ENCODE data around the gene BCS1L.

Gene BCS1L

GRCh38 chr2:218662377-218662776 lies 2.9 kb downstream of the BCS1L start:
- DNase-seq (ENCODE audit: low read depth), result no peak

- no peak for DNase-seq (ENCODE audit: low read depth)
Measured at GRCh38 chr2:218662827-218663226, 3.3 kb downstream of the BCS1L start.

- DNase-seq (ENCODE audit: low read depth), result no peak
Measured at GRCh38 chr2:218663901-218664300, 4.4 kb downstream of the BCS1L start.

- no peak for DNase-seq (ENCODE audit: low read depth)
Measured at GRCh38 chr2:218664653-218665052, 5.2 kb downstream of the BCS1L start.

GRCh38 chr2:218671097-218671653 lies 11.7 kb downstream of the BCS1L start:
- peak; percentile 31 for DNase-seq (ENCODE audit: low read depth)

GRCh38 chr2:218671654-218672566 lies 12.4 kb downstream of the BCS1L start, which contains the start of the genes RNF25 and STK36:
TSS of gene RNF25 (minus strand) at chr2:218672002. CDS start at chr2:218671970, 32 bp downstream.
TSS of gene STK36 (plus strand) at chr2:218672086. CDS start at chr2:218672830, 744 bp downstream.
- peak; percentile 87 for DNase-seq (ENCODE audit: low read depth)

GRCh38 chr2:218679119-218679518 lies 19.6 kb downstream of the BCS1L start:
- DNase-seq (ENCODE audit: low read depth), result no peak

- DNase-seq (ENCODE audit: low read depth), result no peak
Measured at GRCh38 chr2:218680061-218680460, 20.6 kb downstream of the BCS1L start.

- peak; percentile 81 for DNase-seq (ENCODE audit: low read depth)
Measured at GRCh38 chr2:218687400-218688060, 28.0 kb downstream of the BCS1L start.

GRCh38 chr2:218691234-218691633 lies 31.8 kb downstream of the BCS1L start:
- no peak for DNase-seq (ENCODE audit: low read depth)

GRCh38 chr2:218694405-218695145 lies 35.1 kb downstream of the BCS1L start:
- DNase-seq (ENCODE audit: low read depth), result peak; percentile 52

GRCh38 chr2:218698885-218699284 lies 39.4 kb downstream of the BCS1L start:
- DNase-seq (ENCODE audit: low read depth), result no peak

- peak; percentile 27 for DNase-seq (ENCODE audit: low read depth)
Measured at GRCh38 chr2:218701806-218702205, 42.3 kb downstream of the BCS1L start.

- no peak for DNase-seq (ENCODE audit: low read depth)
Measured at GRCh38 chr2:218703341-218703740, 43.9 kb downstream of the BCS1L start.

- DNase-seq (ENCODE audit: low read depth), result no peak
Measured at GRCh38 chr2:218708086-218708485, 48.6 kb downstream of the BCS1L start.

- no peak for DNase-seq (ENCODE audit: low read depth)
Measured at GRCh38 chr2:218709908-218710307, 50.4 kb downstream of the BCS1L start.

GRCh38 chr2:218710334-218710686 lies 50.8 kb downstream of the BCS1L start:
- DNase-seq (ENCODE audit: low read depth), result no peak

- DNase-seq (ENCODE audit: low read depth), result peak; percentile 91
Measured at GRCh38 chr2:218710687-218711549, 51.4 kb downstream of the BCS1L start, which contains the start of gene TTLL4. TSS of gene TTLL4 (plus strand) at chr2:218710835. CDS start at chr2:218737677, 26,842 bp downstream.

GRCh38 chr2:218711550-218711929 lies 52.1 kb downstream of the BCS1L start:
- peak; percentile 72 for DNase-seq (ENCODE audit: low read depth)

Data from amniotic epithelial cell (primary cell).